GM23338 (cell line): ENCODE data around the gene RTN4IP1.

Experiments used
- CTCF ChIP-seq, 2 experiments: fragments of 200-600 bp in 1 of 2; sonication (generic) in 1 of 2; conservative IDR thresholded peaks; 2 replicates each; pipeline versions ENCODE4 v1.5.1 to v1.6.1; 2016 to 2017; ENCODE audit warnings: antibody characterized with exemption in 2 of 2, low read depth in 2 of 2, mild to moderate bottlenecking in 2 of 2, moderate library complexity in 1 of 2
- EZH2 ChIP-seq: fragments of 200-600 bp; sonication (generic); IDR thresholded peaks from one replicate; pipeline ENCODE4 v1.8.0; 2017; ENCODE audit warnings: antibody characterized with exemption, mild to moderate bottlenecking, low read depth; ENCODE audit not compliant: unreplicated experiment
- POLR2AphosphoS5 ChIP-seq: IDR thresholded peaks from 2 replicates; pipeline ENCODE4 v1.6.1; 2016; ENCODE audit warnings: antibody characterized with exemption, low read depth
- STAT1 ChIP-seq: IDR thresholded peaks from one replicate; pipeline ENCODE4 v1.6.1; 2016; ENCODE audit warnings: antibody characterized with exemption; ENCODE audit not compliant: unreplicated experiment

GRCh38 chr6:106611030-106611429 lies 18.3 kb downstream of the RTN4IP1 start:
- TF ChIP-seq EZH2 (no peak), CTCF (conservative IDR thresholded peaks at IDR 0.05; ENCODE audit: low read depth in 2 of 2) (no peak), POLR2AphosphoS5 (no peak), STAT1 (no peak)
